ENCODE data around the gene PLCB4. TPM values are rescaled to one million over a fixed set of nuclear protein-coding genes. Genes with fewer than 3 reads are reported as not detected.

The PLCB4 gene
- total RNA-seq, 2 experiments from 2014 or later: 0.06 TPM; not detected in 1

- DNase-seq (no peak), ATAC-seq (ENCODE audit: poor library complexity) (no peak)
- no peaks in the 10 kb centered on the region for H3K4me1 ChIP-seq (ENCODE audit: insufficient read depth, low read length)
- no peaks in the 10 kb centered on the region for H3K27me3 ChIP-seq (ENCODE audit: control insufficient read depth in 1 of 2, insufficient read depth in 2 of 2, low read length in 2 of 2)
- Mint-ChIP-seq H3K36me3 (ENCODE audit: low read depth) (no peaks in the 10 kb centered on the region), H3K4me1 (ENCODE audit: low read depth) (no peaks in the 10 kb centered on the region), H3K9me3 (no peaks in the 10 kb centered on the region), H3K27me3 (no peaks in the 10 kb centered on the region), H3K27ac (no peak overlapping the region), H3K4me3 (no peak overlapping the region)
- intact Hi-C loops (cut with DNase I, micrococcal nuclease): no loop called here
- H3K36me3 ChIP-seq (ENCODE audit: insufficient read depth, low read length): no peaks in the 10 kb centered on the region
- POLR2A ChIA-PET: no interaction called here
- no peak overlapping the region for H3K27ac ChIP-seq (ENCODE audit: low read depth in 1 of 2, low read length in 2 of 2)
- no peak overlapping the region for H3K4me3 ChIP-seq (ENCODE audit: low read length)
- no peaks in the 10 kb centered on the region for H3K9me3 ChIP-seq (ENCODE audit: control insufficient read depth in 1 of 2, insufficient read depth in 1 of 2, low read length in 2 of 2)
- TF ChIP-seq CTCF (IDR thresholded peaks at IDR 0.05): no peak
- CTCF ChIA-PET: no interaction called here
Observed at GRCh38 chr20:9244811-9245210, 175.9 kb downstream of the PLCB4 start.

- ChIA-PET POLR2A (no interaction called here), CTCF (no interaction called here)
- H3K4me1 ChIP-seq (ENCODE audit: insufficient read depth, low read length): no peaks in the 10 kb centered on the region
- H3K9me3 ChIP-seq (ENCODE audit: control insufficient read depth in 1 of 2, insufficient read depth in 1 of 2, low read length in 2 of 2): no peaks in the 10 kb centered on the region
- DNase-seq: no peak
- no peak for ATAC-seq (ENCODE audit: poor library complexity)
- H3K36me3 ChIP-seq (ENCODE audit: insufficient read depth, low read length): no peaks in the 10 kb centered on the region
- intact Hi-C loops (cut with DNase I, micrococcal nuclease): no loop called here
- no peak overlapping the region for H3K27ac ChIP-seq (ENCODE audit: low read depth in 1 of 2, low read length in 2 of 2)
- no peaks in the 10 kb centered on the region for H3K9me3 Mint-ChIP-seq
- no peaks in the 10 kb centered on the region for H3K36me3 Mint-ChIP-seq (ENCODE audit: low read depth)
- no peak overlapping the region for H3K27ac Mint-ChIP-seq
- no peaks in the 10 kb centered on the region for H3K27me3 Mint-ChIP-seq
- no peak for TF ChIP-seq CTCF (IDR thresholded peaks at IDR 0.05)
- no peaks in the 10 kb centered on the region for H3K4me1 Mint-ChIP-seq (ENCODE audit: low read depth)
- H3K4me3 Mint-ChIP-seq: no peak overlapping the region
- H3K27me3 ChIP-seq (ENCODE audit: control insufficient read depth in 1 of 2, insufficient read depth in 2 of 2, low read length in 2 of 2): no peaks in the 10 kb centered on the region
- no peak overlapping the region for H3K4me3 ChIP-seq (ENCODE audit: low read length)
Observed at GRCh38 chr20:9246731-9247130, 177.8 kb downstream of the PLCB4 start.

GRCh38 chr20:9250511-9250910, 181.6 kb downstream of the PLCB4 start:
- Mint-ChIP-seq H3K27ac (no peak overlapping the region), H3K36me3 (ENCODE audit: low read depth) (no peaks in the 10 kb centered on the region), H3K27me3 (no peaks in the 10 kb centered on the region), H3K9me3 (no peaks in the 10 kb centered on the region), H3K4me1 (ENCODE audit: low read depth) (no peaks in the 10 kb centered on the region), H3K4me3 (no peak overlapping the region)
- no peaks in the 10 kb centered on the region for H3K27me3 ChIP-seq (ENCODE audit: control insufficient read depth in 1 of 2, insufficient read depth in 2 of 2, low read length in 2 of 2)
- ChIA-PET POLR2A (no interaction called here), CTCF (no interaction called here)
- H3K4me3 ChIP-seq (ENCODE audit: low read length): no peak overlapping the region
- no peaks in the 10 kb centered on the region for H3K4me1 ChIP-seq (ENCODE audit: insufficient read depth, low read length)
- DNase-seq (no peak), ATAC-seq (ENCODE audit: poor library complexity) (no peak)
- H3K36me3 ChIP-seq (ENCODE audit: insufficient read depth, low read length): no peaks in the 10 kb centered on the region
- H3K9me3 ChIP-seq (ENCODE audit: control insufficient read depth in 1 of 2, insufficient read depth in 1 of 2, low read length in 2 of 2): no peaks in the 10 kb centered on the region
- intact Hi-C loops (cut with DNase I, micrococcal nuclease): no loop called here
- no peak for TF ChIP-seq CTCF (IDR thresholded peaks at IDR 0.05)
- H3K27ac ChIP-seq (ENCODE audit: low read depth in 1 of 2, low read length in 2 of 2): no peak overlapping the region

All from CD4-positive, alpha-beta T cell (primary cell).